Astrocyte (in vitro differentiated cells and primary cell): ENCODE results near the gene FBN2.

Experiments used
- EZH2 ChIP-seq: IDR thresholded peaks from 2 replicates; pipeline ENCODE4 v1.6.1; 2012; ENCODE audit warnings: mild to moderate bottlenecking, low read length, inconsistent platforms; ENCODE audit not compliant: insufficient read depth
- TF ChIP-seq, protein P1 (sequence below): IDR thresholded peaks from 2 replicates; pipeline ENCODE4 v1.5.1; 2011; ENCODE audit warnings: low read depth, mild to moderate bottlenecking, inconsistent platforms, low read length, moderate library complexity; ENCODE audit not compliant: insufficient read depth

DNA sequence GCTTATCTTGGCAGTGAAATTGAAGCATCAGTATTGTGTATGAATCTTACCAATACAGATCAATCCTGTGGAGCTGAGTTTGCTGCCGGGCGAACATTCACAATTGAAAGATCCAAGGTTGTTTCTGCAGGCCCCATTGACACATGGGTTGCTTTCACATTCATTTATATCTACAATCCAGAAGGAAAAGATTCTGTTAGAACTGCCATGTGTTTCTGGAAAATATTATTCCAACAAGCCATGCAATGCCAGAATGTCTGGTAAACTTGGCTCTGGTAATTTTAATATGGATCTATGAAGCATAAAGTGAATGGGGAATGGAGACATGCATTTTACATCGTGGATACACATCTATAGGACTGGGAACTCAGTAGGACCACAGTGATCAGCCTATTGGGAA lies 180.8 kb downstream of the FBN2 start:
- TF ChIP-seq EZH2: no peak
- TF ChIP-seq, protein P1, sequence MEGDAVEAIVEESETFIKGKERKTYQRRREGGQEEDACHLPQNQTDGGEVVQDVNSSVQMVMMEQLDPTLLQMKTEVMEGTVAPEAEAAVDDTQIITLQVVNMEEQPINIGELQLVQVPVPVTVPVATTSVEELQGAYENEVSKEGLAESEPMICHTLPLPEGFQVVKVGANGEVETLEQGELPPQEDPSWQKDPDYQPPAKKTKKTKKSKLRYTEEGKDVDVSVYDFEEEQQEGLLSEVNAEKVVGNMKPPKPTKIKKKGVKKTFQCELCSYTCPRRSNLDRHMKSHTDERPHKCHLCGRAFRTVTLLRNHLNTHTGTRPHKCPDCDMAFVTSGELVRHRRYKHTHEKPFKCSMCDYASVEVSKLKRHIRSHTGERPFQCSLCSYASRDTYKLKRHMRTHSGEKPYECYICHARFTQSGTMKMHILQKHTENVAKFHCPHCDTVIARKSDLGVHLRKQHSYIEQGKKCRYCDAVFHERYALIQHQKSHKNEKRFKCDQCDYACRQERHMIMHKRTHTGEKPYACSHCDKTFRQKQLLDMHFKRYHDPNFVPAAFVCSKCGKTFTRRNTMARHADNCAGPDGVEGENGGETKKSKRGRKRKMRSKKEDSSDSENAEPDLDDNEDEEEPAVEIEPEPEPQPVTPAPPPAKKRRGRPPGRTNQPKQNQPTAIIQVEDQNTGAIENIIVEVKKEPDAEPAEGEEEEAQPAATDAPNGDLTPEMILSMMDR: no peak
